ENCODE results near the gene RNF26.

Gene RNF26

DNA sequence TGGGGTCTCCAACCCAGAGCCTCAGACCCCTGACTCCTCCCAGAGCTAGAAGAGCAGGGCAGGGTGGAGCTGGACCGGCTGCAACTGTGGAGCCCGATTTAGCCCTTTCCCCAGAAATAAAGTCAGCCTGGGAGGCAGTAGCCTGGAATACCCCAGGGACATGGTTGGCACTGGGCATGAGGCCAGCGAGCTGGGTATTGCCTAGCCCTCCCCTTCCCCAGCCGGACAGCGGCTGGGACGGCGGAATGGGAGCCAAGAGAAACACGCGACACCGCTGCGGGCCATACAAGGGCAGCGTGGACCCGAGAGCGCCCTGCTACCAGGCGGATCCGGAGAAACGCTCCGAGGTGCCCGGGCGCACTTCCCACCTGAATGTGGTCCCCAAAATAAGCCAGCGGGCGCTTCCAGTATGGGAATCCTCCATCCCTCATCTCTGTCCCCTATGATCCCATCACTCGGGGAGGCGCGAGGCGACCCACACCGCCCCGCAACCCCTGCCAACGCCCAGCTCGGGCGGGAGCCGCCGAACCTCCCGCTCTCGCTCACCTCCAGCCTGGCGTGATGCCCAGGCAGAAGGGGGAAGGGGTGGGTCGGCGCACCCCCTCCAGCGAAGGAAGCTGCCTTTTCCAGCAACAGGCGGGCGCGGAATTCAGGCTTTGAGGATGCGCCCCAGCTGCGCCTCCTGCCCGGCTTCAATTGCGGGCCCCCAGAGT, 18.2 kb upstream of the RNF26 start:
- DNase-seq (ENCODE audit: low read depth in 3 of 3) = no peak

DNA sequence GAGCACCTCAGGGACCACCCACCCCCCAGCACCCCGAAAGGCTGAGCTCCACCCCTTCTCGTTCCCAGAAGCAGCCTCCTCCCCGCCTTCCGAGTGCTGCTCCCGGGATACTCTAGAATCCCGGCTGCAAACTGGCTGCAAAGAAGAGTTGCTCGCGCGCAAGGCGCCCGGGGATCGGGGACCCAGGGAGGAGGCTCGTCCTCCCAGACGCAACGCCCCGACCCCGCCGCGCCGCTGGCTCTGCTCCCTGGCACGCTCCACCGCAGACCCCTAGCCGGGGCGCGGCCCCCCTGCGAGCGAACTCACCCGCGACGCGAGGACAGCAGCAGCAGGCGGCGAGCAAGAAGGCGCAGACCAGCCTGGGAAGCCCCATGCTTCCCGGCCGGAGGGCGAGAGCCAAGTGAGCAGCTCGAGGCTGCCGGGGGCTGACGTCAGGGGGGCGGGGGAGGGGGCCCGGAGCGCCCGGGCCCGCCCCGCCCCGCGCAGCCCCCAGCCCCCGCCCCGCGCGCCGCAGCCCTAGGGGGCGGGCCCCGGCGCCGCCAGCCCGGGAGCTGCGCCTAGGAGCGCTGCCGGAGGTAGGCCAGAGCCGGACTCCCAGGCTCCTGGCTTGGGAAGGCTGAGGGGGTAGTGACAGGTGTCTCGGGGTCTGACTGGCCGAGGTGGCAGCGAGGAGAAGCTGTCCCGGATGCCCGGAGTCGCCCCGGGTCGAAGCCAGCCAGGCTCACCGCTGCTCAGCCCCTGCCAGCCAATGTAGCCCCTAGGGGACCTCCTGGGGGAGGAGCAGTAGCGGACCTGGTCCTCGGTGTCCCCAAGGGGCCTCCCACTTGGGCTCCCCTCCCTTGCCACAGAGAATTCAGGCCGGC, 17.4 kb upstream of the RNF26 start, which contains the start of gene MCAM:
Gene MCAM (minus strand): TSS at position 402 of the 863 bp plus-strand sequence. CDS start 29 bp downstream, at position 373.
- no peak for DNase-seq (ENCODE audit: low read depth in 3 of 3)

DNA sequence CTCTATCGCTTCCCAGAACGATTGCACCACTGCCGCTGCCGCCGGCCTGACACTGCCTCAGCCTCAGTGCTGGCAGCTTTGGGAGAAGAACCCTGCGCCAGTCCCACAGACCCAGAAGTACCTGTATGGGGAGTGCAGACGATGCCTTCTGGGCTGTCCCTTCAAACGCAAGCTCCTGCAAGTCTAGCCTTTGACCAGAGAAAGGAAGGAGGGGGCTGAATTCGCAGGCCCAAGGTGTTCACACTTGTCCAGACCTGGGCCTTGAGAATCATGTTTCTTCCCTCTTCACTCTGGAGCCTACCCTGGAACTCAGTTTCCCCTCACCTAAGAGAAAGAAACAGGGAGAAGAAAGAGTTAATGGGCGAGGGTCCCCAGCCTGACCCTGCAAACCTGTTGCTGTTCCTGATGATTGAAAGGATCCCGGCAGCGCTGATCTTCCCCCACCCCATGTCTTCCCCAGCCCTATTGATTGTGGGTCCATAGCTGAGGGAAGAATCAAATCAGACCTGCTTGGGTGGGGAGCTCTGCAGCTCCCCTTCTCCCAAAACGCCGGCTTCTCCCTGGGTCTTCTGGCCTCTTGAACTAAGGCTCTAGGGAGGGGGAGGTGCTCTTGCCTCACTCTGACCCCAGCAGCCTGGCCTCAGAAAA, 16.6 kb upstream of the RNF26 start:
- no peak for DNase-seq (ENCODE audit: low read depth in 3 of 3)

DNA sequence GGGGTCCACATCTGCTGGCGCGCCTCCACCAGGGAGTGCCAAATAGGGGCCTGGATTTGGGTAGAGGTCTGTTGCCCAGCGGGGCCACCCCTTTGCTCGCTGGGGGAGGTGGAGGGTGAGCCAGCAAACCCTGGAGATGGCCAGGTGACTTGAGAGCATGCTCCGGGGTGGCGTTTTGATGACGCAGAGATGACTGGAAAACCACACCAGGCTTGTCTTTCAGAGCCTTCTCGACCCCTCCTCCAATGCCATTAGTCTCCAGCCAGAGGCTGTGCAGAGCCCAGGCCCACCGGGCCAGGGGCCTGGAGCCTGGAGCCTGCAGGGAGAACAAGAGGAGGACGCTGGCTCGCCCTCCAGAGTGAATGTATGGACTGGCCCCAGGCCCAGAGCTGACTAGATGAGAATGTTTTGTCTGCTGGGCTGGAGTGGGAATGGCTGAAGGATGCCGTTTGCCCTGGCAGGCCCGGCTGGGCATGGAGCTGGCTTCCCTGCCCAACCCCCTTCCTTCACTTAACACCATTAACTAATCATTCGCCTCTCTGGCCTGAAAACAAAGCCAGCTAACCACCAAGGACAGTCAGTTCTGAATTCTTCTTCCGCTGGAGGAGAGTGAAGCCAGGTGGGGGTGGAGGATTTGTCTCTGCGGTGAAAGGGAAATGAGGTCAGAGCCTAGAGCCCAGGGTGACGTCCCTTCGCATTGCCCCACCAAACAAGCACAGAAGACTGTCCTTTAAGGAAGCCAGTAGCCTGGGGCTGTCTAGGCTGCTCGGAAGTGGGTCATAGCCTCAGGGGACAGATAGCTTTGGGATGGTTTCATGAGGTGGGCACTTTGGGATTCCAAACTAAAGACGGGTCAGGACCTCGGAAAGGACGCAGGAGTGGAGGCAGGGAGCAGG, 15.8 kb upstream of the RNF26 start:
- DNase-seq (ENCODE audit: low read depth in 3 of 3) = no peak

DNA sequence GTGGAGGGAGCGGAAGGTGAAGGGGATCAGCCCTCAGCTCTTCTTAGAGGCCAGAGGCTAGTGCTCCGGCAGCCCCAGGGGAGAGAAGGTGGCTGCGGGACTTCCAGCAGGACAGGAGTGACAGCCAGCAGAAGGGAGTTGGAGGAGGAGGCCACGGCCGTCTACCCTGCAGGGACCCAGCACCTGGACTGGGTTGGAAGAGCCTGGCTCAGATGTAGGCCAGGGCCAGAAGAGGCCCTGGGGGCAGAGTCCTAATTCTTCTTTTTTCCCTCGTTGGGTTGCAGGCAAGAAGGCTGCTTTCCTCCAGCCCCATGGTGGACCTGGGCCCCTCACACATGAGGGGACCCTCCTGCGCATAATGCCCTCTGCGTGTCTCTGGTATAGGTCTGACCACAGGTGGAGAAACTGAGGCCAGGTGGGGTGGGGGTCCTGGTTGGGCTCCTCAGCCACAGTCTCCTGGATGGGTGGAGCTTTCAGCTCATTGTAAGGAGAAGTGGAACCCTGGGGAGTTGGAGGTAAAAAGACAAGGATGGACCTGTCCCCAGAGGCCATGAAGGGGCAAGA, 15.1 kb upstream of the RNF26 start:
- no peak for DNase-seq (ENCODE audit: low read depth in 3 of 3)

DNA sequence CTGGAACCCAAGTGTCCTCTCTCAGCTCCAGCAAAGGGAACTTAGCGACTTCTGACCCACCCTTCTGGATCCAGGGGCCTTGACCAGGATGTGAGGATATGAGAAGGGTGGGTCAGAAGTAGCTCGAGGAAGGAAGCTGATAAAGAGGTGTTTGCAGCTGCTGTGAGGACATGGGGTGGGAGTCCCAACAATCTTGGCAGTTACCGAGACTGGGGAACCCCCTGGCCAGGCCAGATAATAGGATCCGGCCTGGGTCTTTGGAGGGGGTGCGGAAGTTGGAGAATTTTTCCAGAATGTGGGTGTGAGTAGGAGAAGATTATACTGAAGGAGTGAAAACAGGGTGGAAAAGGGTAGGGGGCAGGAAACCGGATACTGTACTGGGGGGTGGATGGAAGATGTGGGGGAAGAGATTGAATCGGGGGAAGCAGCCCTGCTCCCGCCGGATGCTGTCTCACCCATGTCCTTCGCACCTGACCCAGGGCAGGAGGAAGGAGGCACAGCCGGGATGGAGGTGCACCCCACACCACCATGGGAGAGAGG, 14.6 kb upstream of the RNF26 start:
- DNase-seq (ENCODE audit: low read depth in 3 of 3) = no peak

DNA sequence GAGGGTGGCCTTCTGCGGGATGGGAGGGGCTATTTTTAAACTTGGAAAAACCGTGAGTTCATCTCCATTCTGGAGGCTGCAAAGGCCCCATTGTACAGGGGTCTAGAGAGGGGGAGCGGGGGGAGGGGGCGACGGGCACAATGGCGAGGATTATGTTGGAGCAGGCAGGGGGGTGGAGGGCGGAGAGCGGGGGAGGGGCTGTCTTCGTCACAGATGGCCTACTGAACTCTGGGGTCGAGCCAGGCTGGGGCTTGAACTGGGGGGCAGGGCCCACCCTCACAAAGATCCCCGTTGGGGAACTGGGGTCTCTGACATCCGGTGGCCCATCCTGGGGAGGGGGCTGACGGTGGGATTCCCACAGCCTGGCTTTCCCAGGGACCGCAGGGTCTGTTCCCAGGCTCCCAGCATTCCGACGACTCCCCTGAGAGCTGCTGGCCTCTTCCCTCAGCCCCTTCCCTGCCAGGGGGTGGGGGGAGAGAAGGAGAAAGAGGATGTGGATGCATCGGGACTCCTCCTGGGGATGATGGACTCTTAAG, 14.0 kb upstream of the RNF26 start:
- DNase-seq (ENCODE audit: low read depth in 3 of 3) = no peak

DNA sequence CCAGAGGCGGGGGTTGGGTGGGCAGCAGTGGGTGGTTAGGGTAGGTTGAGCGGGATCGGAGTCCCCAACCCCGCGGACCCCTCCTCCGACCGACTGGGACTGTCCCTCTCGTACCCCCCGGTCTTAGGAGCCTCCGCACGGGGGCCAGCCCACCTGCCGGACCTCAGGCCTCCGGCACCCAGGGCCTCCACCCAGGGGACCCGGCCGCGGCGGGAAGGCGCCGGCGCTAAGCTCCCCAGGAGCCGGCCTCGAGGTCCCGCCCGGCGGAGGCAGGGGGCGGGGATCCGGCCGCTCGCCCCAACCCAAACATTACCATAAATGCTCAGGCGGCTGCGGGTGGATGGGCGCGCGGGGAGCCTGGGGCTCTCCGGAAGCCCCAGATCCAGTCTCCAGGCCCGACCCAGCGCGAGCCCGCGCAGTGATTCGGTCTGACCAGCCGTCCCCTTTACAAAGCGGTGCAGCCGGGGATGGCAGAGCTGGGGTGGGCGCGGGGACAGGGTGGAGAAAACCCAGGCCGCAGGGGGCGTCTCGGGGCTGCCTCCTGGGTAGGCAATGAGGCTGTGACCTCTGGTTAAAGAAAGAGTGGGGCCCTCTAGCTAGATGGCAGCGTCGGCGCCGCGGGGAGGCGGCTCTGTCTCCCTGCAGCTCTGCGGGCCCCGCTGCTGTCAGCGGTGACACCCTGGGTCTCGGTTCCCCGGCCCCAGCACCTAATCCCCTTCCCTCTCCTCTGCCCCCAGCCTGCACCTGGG, 13.4 kb upstream of the RNF26 start:
- no peak for DNase-seq (ENCODE audit: low read depth in 3 of 3)

DNA sequence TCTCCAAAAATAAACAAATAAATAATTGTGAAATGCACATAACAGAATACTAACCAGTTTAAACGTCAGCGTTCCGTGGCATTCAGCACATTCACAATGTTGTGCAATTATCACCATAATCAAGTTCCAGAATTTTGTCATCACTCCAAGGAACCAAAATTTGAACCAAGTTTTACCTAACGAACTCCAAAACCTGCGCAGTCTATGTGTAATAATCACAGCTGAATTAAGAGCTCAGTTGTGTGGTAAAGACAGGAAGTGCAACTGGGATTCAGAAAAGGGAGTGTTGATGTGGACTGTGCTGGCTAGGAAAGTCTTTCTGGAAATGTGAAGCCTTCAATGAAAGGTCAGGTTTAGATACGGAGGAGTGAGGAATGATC, 12.0 kb upstream of the RNF26 start:
- DNase-seq (ENCODE audit: low read depth in 3 of 3) = no peak

DNA sequence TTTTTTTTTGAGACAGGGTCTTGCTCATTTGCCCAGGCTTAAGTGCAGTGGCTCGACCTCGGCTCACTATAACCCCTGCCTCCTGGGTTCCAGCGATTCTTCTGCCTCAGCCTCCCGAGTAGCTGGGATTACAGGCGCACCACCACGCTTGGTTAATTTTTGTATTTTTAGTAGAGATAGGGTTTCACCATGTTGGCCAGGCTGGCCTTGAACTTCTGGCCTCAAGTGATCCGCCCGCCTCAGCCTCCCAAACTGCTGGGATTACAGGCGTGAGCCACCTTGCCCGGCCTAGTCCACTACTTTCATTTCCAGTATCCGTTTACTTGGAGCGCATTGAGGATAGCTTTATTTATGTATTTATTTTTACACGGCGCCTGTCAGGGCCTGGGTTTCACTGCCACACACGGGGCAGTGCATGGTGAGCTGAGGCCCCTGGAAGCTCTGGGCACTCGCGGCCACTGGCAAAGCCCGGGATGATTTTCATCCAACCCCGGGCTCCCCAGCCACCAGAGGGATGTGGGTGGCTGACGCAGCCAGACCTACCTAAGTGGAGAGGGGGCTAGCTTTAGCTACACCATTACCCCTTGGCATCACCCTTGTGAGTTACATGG, 11.3 kb upstream of the RNF26 start:
- DNase-seq (ENCODE audit: low read depth in 3 of 3) = no peak

DNA sequence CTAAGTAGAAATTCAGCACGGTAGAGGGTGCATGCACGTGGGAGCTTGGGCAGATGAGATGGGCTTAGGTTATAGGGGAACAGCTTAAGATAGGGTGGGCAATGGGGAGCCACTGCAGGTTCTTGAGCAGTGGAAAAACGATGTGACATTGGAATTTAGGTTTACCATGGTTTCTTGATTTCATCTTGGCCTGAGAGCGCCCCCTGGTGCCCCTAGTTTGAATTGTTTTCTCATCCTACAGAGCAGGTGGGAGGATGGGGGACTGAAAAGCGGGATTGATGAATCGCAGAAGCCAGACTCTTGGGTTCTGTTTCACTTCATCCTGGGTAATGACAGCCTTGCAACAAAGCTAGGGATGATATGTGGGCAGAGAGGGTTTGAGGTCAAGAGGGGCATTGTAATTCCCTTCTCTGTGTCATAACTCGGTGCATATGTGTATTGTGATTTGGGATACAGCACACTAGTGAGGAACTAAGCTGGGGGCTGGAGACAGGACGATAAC, 10.7 kb upstream of the RNF26 start:
- DNase-seq (ENCODE audit: low read depth in 3 of 3) = peak in 2 of 3 experiments; percentile 59 to 65

DNA sequence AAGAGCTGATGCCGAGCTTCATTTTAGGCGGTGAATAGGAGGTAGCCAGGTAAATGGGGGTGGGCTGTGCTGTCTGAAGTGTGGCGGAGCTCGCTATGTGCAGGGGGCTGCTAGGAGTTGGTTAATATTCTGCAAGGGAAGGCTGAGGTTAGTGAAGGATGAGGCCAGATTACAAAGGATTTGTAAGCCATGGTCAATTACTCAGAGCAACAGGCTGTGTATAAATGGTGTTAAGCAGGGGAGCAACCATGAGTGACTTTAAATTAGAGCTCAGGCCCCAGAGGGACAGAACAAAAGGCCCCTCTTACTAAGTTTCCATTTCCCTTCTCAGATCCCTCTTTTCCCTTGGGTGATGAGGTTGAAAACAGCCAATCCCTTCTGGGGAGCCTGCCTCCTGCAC, 10.1 kb upstream of the RNF26 start:
- no peak for DNase-seq (ENCODE audit: low read depth in 3 of 3)

DNA sequence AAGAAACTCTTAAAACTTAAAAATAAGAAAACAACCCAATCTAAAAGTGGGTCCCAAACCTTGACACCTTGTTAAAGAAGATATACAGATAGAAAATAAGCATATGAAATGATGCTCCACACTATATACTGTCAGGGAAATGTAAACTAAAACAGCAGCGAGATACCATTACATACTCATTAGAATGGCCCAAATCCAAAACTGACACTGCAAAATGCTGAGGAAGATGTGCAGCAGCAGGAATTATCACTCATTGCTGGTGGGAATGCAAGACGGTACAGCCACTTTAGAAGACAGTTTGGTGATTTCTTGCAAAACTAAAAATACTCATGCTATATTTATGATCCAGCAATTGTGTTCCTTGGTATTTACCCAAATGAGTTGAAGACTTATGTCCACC, 5.0 kb upstream of the RNF26 start:
- DNase-seq (ENCODE audit: low read depth in 3 of 3) = no peak

DNA sequence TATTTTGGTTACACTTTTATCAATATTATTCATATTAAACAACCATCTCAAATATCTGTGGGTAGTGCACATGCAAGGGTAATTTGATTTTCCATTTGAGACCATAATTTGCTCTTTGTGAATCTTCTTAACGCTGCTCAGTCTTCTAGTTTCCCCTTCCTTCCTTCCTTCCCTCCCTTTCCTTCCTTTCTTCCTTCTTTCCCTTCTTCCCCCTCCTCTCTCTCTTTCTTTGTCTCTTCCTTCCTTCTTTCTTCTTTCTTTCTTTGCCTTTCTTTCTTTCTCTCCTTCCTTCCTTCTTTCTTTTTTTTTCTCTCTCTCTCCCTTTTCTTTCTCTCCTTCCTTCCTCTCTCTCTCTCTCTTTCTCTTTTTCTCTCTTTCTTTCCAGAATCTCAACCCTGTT, 4.1 kb upstream of the RNF26 start:
- no peak for DNase-seq (ENCODE audit: low read depth in 3 of 3)

DNA sequence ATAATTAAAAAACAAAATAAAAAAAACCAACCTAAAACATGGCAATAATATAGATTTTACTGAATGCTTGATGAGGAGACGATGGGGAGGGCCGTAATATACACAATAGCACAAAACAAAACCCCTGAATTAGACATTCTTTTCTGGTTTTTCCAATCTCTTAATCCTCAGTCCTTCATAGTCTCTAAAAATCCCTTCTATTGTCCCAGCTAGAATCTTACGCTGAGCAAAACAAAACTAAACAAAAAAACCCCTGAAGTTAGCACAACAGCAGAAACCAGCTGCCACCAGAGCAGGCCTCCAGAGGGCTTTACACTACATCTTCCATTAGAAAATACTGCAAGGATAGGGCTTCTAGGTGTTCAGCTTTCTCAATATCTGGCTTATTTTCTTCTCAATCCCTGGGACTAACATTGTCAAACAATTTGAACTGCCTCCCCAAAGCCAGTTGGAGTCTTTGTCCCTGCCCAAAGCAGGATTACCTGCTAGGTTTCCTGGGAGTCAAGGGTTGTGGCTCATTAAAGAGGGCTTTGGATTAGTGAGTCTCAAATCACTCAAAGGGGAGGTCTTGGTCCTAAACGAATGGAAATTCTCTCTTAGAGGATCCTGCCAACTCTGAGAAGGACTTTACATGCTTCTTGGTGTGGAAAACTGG, 2.1 kb upstream of the RNF26 start:
- DNase-seq (ENCODE audit: low read depth in 3 of 3) = no peak

DNA sequence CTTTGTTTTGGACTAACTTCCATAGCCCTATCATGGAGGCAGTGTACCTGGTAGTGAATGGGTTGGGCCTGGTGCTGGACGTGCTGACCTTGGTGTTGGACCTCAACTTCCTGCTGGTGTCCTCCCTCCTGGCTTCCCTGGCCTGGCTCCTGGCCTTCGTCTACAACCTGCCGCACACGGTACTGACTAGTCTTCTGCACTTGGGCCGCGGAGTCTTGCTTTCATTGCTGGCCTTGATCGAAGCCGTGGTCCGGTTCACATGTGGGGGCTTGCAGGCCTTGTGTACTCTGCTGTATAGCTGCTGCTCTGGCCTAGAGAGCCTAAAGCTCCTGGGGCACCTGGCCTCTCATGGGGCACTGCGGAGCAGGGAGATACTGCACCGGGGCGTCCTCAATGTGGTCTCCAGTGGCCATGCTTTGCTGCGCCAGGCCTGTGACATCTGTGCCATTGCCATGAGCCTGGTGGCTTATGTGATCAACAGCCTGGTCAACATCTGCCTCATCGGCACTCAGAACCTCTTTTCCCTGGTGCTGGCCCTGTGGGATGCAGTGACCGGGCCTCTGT, 846 bp downstream of the RNF26 start:
- no peak for DNase-seq (ENCODE audit: low read depth in 3 of 3)

DNA sequence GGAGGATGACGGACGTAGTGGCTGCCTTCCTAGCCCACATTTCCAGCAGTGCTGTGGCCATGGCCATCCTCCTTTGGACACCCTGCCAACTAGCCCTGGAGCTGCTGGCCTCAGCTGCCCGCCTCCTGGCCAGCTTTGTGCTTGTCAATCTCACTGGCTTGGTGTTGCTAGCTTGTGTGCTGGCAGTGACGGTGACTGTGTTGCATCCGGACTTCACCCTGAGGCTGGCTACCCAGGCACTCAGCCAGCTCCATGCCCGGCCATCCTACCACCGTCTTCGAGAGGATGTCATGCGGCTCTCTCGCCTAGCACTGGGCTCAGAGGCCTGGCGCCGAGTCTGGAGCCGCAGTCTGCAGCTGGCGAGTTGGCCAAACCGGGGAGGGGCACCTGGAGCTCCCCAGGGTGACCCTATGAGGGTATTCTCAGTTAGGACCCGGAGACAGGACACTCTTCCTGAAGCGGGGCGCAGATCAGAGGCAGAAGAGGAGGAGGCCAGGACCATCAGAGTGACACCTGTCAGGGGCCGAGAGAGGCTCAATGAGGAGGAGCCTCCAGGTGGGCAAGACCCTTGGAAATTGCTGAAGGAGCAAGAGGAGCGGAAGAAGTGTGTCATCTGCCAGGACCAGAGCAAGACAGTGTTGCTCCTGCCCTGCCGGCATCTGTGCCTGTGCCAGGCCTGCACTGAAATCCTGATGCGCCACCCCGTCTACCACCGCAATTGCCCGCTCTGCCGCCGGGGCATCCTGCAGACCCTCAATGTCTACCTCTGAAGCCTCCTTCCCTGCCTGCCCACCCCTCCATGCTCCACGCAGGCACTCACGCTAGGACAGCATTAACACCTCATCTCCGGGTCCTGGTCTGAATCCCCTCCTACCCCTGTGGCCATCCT, 1.6 kb downstream of the RNF26 start:
- no peak for DNase-seq (ENCODE audit: low read depth in 3 of 3)
